HL-60 (cell line): ENCODE data around the gene SLC38A9.

Source experiments
- CTCF ChIP-seq: IDR thresholded peaks from one replicate; pipeline ENCODE4 v1.5.1; 2011; ENCODE audit warnings: low read length, control low read depth, inconsistent platforms; ENCODE audit not compliant: insufficient read depth
- POLR2AphosphoS5 ChIP-seq: IDR thresholded peaks from 2 replicates; pipeline ENCODE4 v1.6.1; 2012; ENCODE audit warnings: low read depth

- no peak for TF ChIP-seq POLR2AphosphoS5
- TF ChIP-seq CTCF, result no peak
Observed at GRCh38 chr5:55583578-55583977, 128.5 kb downstream of the SLC38A9 start.
